Cardiac muscle cell (in vitro differentiated cells and primary cell): ENCODE data around the gene TPD52L1. TPM values are rescaled to one million over a fixed set of nuclear protein-coding genes. Genes with fewer than 3 reads are reported as not detected.

ENCODE experiments used
- DNase-seq, 2 donors: peaks; one replicate each; pipeline versions ENCODE4 v3.0.0 to v3.0.0-alpha.2; 2010 to 2017; ENCODE audit warnings: low read depth in 1 of 2, low spot score in 1 of 2
- H3K27ac ChIP-seq: fragments of 200-600 bp; sonication (generic); 2 replicates; pipeline ENCODE4 v1.5.1; 2016
- H3K27me3 ChIP-seq: fragments of 200-600 bp; sonication (generic); 2 replicates; pipeline ENCODE4 v1.6.0; 2016; ENCODE audit warnings: control low read depth
- H3K36me3 ChIP-seq: fragments of 200-600 bp; sonication (generic); 2 replicates; pipeline ENCODE4 v1.5.1; 2016; ENCODE audit warnings: control low read depth
- H3K4me1 ChIP-seq: fragments of 200-600 bp; sonication (generic); 2 replicates; pipeline ENCODE4 v1.8.1; 2017; ENCODE audit warnings: low read depth, mild to moderate bottlenecking, mixed run types
- H3K4me3 ChIP-seq: fragments of 200-600 bp; sonication (generic); 2 replicates; pipeline ENCODE4 v1.5.1; 2016; ENCODE audit warnings: mild to moderate bottlenecking
- H3K9me3 ChIP-seq: fragments of 200-600 bp; sonication (generic); 2 replicates; pipeline ENCODE4 v1.5.1; 2017; ENCODE audit warnings: low read depth, mild to moderate bottlenecking, control low read depth
- CTCF ChIP-seq: IDR thresholded peaks from 2 replicates; pipeline ENCODE4 v1.5.1; 2012; ENCODE audit warnings: low read depth, mild to moderate bottlenecking, low read length
- polyA plus RNA-seq: library from polyadenylated mRNA; unstranded; fragments of >200 nt; fragmentation: Nextera tagmentation; extraction: Ambion mirVana; gene quantifications from 2 replicates; pipeline ENCODE4 v1.2.1, GENCODE V29; 2016
- total RNA-seq: library from RNA; depleted of rRNA; stranded (reverse); fragments of >200 nt; gene quantifications from 2 replicates; pipeline ENCODE4 v1.2.3, GENCODE V29; 2016

TPD52L1 gene
- total and polyA plus RNA-seq, 2 experiments from 2014 or later = 49.2 to 72.8 TPM

- no peak overlapping the region for H3K27ac ChIP-seq
- H3K4me1 ChIP-seq = no peaks in the 10 kb centered on the region
- no peaks in the 10 kb centered on the region for H3K27me3 ChIP-seq
- no peak for DNase-seq
- TF ChIP-seq CTCF = no peak
- no peak overlapping the region for H3K4me3 ChIP-seq
- H3K9me3 ChIP-seq = no peaks in the 10 kb centered on the region
- H3K36me3 ChIP-seq = no peaks in the 10 kb centered on the region
These were observed 64.4 kb downstream of the TPD52L1 start for GRCh38 chr6:125217992-125218391.

GRCh38 chr6:125219361-125219895 is 65.9 kb downstream of the TPD52L1 start:
- H3K36me3 ChIP-seq = no peaks in the 10 kb centered on the region
- DNase-seq = no peak
- no peaks in the 10 kb centered on the region for H3K27me3 ChIP-seq
- TF ChIP-seq CTCF = no peak
- H3K4me1 ChIP-seq = peaks cover 7% of the 10 kb centered on the region
- H3K4me3 ChIP-seq = no peak overlapping the region
- H3K27ac ChIP-seq = no peak overlapping the region
- no peaks in the 10 kb centered on the region for H3K9me3 ChIP-seq

GRCh38 chr6:125220712-125221111 is 67.1 kb downstream of the TPD52L1 start:
- TF ChIP-seq CTCF = no peak

GRCh38 chr6:125222531-125223455 is 69.2 kb downstream of the TPD52L1 start:
- TF ChIP-seq CTCF = no peak
- Histone ChIP-seq H3K27ac (no peak overlapping the region), H3K36me3 (no peaks in the 10 kb centered on the region), H3K4me1 (peaks cover 13% of the 10 kb centered on the region), H3K9me3 (no peaks in the 10 kb centered on the region), H3K27me3 (no peaks in the 10 kb centered on the region), H3K4me3 (no peak overlapping the region)
- DNase-seq = peak in 1 of 2 donors; percentile 25

More at GRCh38 chr6:125220712-125221111, 67.1 kb downstream of the TPD52L1 start:
- H3K4me3 ChIP-seq = no peak overlapping the region
- no peak overlapping the region for H3K27ac ChIP-seq
- peaks cover 12% of the 10 kb centered on the region for H3K4me1 ChIP-seq
- no peaks in the 10 kb centered on the region for H3K9me3 ChIP-seq
- H3K27me3 ChIP-seq = no peaks in the 10 kb centered on the region
- DNase-seq = peak in 1 of 2 donors; percentile 53
- no peaks in the 10 kb centered on the region for H3K36me3 ChIP-seq

GRCh38 chr6:125224231-125224861 is 70.8 kb downstream of the TPD52L1 start:
- H3K9me3 ChIP-seq = no peaks in the 10 kb centered on the region
- TF ChIP-seq CTCF = no peak
- H3K4me1 ChIP-seq = peaks cover 13% of the 10 kb centered on the region
- no peak for DNase-seq
- H3K36me3 ChIP-seq = no peaks in the 10 kb centered on the region
- H3K27ac ChIP-seq = no peak overlapping the region
- no peak overlapping the region for H3K4me3 ChIP-seq
- H3K27me3 ChIP-seq = no peaks in the 10 kb centered on the region
